Peyer's patch (tissue), 4 donors: ENCODE data around the gene DNAJC6.

Experiments used
- CTCF ChIP-seq, 6 experiments: fragments of 450-650 bp in 4 of 6; fragments of 200-600 bp in 2 of 6; sonication (generic) in 1 of 6; IDR thresholded peaks; one replicate each; pipeline ENCODE4 v1.5.1; 2017 to 2019; ENCODE audit warnings: antibody characterized with exemption in 6 of 6, mild to moderate bottlenecking in 3 of 6, moderate library complexity in 1 of 6
- POLR2A ChIP-seq, 2 donors: fragments of 450-650 bp; IDR thresholded peaks; one replicate each; pipeline ENCODE4 v1.5.1; 2017; ENCODE audit warnings: antibody characterized with exemption in 2 of 2, mild to moderate bottlenecking in 2 of 2, moderate library complexity in 2 of 2

GRCh38 chr1:65321879-65322278 lies 12.5 kb downstream of the DNAJC6 start:
- TF ChIP-seq CTCF (IDR thresholded peaks at IDR 0.05) (no peak), POLR2A (IDR thresholded peaks at IDR 0.05) (no peak)
